ENCODE data around the gene ADCY10.

DNA sequence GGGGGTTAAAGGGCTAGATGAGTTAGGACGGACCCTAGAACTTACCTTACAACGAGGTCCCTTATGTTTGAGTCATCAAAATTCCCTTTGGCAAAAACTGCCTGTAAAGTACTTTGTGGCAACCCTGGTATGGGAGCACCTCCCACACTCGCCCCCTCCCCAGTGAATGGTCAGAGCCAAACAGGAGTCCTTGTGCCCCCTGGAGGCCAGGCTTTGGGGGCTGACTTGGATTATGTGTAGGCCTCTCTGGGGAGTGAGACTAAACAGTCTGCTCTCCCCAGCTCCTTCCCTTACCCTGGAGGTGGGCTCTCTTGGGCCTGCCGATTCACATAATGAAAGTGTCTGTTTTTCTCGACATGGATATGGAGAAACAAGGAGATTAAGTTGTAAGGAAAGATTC lies 81.2 kb downstream of the ADCY10 start:
- TF ChIP-seq, protein P1, sequence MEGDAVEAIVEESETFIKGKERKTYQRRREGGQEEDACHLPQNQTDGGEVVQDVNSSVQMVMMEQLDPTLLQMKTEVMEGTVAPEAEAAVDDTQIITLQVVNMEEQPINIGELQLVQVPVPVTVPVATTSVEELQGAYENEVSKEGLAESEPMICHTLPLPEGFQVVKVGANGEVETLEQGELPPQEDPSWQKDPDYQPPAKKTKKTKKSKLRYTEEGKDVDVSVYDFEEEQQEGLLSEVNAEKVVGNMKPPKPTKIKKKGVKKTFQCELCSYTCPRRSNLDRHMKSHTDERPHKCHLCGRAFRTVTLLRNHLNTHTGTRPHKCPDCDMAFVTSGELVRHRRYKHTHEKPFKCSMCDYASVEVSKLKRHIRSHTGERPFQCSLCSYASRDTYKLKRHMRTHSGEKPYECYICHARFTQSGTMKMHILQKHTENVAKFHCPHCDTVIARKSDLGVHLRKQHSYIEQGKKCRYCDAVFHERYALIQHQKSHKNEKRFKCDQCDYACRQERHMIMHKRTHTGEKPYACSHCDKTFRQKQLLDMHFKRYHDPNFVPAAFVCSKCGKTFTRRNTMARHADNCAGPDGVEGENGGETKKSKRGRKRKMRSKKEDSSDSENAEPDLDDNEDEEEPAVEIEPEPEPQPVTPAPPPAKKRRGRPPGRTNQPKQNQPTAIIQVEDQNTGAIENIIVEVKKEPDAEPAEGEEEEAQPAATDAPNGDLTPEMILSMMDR (IDR thresholded peaks at IDR 0.05): no peak
- no peak for TF ChIP-seq POLR2A (IDR thresholded peaks at IDR 0.05)

All from vagina (tissue), 2 donors.